NCI-H1417 (cell line): ENCODE measurements around the gene TMEM190.

ENCODE experiments used
- DNase-seq, 3 experiments: peaks; one replicate each; lab custom pipeline; 2025; lab: John Stamatoyannopoulos, UW

The TMEM190 gene

DNA sequence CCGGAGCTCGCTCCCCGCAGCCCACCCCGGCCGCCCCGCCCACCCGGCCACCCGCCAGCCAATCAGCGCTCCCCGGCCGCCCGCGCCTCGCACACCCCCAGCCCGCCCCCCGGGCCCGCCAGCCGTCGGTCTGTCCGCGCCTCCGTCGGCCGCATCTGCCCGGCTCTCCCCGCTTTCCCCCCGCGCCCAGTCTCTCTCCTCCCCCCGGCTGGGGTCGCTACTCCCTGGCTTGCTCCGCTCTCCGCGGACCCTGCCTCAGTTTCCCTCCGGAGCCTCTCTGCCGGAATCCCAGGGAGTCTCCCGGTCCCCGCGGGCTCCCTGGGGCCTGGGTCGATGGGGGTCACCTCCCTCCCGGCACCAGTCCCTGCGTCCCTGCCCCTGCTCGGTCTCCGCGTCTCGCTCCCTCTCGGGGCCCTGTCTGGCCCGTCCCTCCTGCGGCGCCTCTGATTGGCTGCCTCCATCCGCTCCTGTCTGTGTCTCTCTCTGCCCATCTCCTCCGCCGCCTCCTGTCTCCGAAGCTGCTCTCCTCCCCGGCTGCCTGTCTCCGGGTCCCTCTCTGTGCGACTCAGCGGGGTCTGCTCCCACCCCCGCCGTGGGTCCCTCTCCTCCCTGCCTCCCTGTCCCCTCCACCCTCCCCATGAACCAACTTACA, 6.8 kb upstream of the TMEM190 start:
- DNase-seq: peak in 2 of 3 experiments; percentile 59 to 66

DNA sequence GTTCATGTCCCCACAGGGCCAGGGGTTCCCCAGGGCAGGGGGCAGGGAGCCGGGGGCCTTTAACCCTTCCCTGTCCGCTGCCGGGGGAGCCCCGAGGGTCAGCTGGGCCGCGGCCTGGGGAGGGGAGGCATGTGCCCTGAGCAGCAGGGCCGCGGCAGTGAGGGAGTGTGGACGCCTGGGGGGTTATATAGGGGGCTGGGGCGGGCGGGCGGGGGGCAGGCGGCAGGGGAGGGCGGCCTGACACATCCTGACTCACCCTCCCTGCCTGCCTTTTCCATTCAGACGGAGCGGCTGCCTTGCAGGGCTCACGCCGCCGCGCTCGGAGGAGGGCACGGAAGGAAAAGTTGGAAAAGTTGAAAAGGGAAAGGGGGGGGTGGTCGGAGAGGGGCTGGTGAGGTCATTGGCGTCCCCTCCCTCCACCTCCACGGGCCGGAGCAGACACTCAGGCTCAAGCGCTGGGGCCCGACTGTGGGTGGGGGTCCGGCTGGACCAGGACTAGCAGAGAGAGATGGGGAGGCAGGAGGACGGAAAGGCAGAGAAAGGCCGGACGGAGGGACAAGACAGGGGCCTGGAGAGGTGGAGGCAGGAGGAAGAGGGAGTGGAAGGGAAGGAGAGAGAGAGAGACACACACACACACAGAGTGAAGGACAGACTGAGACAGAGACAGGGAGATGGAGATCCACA, 6.2 kb upstream of the TMEM190 start, which contains the start of gene IL11:
TSS of gene IL11 (minus strand) at position 159 of the 684 bp plus-strand sequence. CDS start at position 6, 153 bp downstream.
- no peak for DNase-seq

DNA sequence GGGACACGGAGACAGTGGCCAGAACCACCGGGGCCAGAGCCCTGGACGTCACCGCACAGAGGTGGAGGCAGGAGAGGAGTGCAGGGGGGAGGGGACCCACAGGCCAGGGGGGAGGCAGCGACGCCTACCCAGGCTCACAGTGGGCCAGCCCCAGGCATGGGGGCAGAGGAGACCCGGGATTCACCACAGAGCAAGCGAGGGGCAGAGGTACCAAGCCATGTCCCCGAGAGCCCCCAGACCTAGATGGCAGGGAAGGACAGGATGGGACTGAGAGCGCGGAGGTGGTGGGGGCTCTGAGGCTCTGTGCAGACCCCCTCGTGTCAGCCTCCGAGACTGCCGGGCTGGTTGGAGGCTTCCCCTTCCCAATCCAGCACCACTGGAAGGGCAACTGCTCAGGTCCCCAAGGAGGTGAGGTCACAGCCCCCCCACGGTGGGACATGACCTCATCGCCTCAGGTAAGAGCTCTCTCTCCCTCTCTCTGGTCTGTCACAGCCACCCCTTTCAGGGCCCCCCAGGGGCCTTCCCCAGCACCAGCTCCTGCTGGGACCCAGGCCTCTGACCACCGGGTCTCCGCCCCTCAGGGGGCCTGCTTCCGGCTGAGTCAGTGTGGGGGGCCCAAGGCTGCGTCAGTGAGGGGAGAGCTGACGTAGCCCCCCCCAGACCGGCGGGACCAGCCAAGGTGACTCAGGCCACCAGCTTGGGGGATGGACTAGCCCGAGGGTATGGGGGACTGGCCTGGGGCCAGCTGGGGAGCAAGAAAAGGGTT, 4.1 kb upstream of the TMEM190 start:
- DNase-seq: no peak

DNA sequence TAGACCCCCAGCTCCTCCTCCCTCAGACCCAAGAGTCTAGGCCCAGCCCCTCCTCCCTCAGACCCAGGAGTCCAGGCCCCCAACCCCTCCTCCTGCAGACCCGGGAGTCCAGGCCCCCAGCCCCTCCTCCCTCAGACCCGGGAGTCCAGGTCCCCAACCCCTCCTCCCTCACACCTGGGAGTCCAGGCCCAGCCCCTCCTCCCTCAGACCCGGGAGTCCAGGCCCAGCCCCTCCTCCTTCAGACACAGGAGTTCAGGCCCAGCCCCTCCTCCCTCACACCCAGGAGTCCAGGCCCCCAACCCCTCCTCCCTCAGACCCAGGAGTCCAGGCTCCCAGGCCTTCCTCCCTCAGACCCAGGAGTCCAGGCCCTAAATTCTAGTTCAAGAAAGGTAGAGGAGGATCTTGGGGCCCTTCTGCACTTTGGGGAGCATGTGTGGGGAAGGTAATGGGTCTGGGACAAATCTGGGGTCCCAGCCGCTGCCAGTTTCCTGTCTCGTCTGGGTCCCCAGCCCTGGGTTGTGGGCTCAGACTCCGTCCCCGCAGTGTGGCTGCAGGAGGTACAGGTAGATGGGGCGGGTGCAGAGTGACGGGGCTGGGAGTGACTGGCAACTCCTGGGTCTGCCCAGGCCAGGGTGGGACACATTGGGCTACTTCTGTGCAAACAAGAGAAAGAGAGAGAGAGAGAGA, 3.2 kb upstream of the TMEM190 start:
- no peak for DNase-seq

DNA sequence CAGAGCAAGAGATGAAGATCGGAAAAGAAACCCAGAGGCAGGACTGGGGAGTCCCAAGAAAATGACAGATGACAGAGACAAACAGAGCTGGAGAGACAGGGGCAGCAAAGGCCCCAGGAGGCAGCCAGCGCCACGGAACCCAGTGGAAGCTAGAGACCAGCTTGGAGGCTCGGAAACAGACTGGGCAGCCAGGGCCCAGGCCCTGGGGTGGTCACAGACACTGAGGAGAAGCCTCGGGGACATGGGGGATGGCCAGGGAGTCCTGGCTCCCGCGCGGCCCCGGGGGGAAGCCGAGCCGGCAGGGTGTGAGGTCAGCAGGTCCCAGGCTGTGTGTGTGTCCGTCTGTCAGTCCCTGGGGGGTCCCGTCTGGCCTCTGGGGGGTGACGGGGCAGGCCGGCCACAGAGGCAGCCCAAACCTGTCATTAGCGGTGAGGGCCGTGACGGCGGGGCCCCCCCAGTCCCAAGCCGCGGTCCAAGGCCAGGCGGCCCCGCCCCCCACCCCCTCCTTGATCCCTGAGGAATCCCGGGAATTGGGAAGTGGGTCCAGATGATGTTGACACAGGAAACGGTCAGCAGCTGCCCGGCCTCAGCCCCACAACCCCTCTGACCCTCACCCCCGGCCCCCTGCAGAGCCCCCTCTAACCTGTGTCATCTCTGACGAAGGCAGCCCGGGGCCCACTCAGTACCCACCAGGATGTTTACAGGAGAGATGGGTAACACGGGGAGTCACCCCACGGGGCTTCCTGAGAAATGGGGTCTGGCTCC, 2.5 kb upstream of the TMEM190 start:
- no peak for DNase-seq

DNA sequence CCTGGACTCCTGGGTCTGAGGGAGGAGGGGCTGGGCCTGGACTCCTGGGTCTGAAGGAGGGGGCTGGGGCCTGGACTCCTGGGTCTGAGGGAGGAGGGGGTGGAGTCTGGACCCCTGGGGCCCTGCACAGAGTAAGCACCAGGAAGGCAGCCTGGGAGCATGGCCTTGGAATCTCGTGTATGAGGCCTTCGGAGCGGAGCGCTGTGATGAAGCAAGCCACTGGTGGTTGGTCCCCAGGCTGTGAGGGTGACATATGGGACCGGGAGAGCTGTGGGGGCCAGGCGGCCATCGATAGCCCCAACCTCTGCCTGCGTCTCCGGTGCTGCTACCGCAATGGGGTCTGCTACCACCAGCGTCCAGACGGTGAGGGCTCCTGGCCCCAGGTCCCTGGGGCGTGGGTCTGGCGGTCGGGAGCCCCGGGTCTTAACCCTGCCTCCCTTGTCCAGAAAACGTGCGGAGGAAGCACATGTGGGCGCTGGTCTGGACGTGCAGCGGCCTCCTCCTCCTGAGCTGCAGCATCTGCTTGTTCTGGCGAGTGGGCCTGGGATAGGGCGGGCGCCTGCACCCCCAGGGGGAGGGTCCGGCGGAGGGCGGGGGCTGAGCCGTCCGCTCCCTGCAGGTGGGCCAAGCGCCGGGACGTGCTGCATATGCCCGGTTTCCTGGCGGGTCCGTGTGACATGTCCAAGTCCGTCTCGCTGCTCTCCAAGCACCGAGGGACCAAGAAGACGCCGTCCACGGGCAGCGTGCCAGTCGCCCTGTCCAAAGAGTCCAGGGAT, 918 bp downstream of the TMEM190 start:
- DNase-seq: no peak

DNA sequence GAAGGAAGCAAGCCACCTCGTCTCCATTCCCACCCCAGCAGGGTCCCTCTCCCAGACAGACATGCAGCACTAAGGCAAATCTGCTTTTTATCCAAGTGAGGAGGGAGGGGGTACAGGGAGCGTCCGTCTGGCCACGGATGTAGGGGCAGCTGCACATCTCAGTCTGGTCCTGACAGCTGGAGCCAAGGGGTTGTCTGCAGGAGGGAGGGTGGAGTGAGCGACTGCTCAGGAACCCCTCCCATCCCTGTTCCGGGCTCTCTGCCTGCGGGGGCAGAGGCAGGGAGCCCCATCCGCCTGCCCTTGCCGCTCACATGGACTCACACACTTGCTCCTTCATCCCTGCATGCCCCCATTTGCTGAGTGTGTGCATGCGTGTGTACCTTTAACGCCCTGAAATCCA, 2.5 kb downstream of the TMEM190 start:
- DNase-seq: no peak

DNA sequence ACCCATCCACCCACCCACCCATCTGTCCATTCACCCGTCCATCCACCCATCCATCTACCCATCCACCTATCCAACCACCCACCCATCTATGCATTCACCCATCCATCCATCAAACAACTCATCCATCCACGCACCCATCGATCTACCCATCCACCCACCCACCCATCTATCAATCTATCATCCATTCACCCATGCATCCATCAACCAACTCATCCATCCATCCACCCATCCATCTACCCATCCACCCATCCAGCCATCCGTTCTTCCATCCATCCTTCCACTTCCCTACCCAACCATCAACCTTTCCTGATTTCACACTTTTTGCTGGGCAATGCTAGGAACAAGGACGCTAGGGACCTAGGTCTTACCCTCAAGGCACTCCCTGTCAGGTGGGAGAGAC, 5.4 kb downstream of the TMEM190 start:
- DNase-seq: no peak

DNA sequence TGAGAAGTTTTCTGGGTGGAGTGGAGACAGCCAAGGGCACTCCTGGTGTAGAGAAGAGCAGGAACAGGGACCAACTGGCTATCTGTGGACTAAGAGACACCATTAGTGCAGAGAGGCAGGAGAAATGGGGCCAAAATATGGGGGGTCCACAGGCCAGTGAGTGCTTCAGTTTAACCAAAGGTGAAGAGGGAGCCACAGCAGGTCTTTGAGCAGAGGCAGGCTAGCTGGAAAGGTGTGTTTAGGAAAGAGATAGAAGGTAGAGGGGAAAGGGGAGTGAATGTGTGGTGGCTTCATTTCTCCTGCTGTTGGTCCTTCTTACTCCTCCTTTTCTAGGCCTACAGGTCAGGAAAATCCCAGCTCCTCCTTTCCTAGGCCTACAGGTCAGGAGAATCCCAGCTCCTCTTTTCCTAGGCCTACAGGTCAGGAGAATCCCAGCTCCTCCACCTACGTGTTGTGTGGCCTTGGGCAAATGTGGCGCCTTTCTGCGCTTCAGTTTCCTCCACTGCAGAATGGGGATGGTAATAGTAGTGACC, 6.0 kb downstream of the TMEM190 start:
- DNase-seq: no peak

DNA sequence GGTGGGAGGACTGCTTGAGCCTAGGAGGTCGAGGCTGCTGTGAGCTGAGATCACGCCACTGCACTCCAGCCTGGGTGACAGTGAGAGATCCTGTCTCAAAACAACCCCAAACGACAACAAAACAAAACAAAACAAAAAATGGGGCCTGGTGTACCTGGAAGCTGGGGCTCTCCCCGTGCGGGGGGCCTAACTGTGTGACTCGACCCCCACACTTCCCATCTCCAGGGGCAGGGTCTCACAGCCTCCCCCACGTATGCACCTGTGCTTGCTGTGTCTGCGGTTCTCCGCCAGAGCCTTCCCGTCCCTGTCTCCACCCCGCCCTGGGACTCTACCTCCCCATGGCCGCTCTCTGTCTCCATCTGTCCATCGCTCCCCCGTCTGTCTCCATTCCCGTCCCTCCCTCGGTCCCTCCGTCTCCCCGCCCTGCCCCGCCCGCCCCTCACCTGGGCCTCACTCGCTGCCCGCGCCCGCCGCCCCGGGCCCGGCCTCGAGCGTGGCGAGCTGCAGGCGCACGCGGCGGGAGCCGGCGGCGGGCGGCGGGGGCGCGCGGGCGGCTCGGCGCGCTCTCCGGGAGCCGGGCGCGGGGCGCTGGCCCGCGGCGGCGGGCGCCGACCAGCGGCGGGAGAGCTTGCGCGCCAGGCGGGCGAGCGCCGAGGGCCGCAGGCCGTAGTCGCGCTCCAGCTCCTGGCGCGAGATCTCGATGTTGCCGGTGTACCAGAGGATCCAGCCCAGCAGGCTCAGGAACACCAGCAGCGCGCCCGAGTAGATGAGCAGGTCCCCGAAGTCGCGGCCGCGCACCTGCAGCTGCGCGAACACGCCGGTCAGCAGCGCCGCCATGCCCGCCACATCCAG, 6.9 kb downstream of the TMEM190 start:
- DNase-seq: peak; percentile 68 to 75 (median 74)

DNA sequence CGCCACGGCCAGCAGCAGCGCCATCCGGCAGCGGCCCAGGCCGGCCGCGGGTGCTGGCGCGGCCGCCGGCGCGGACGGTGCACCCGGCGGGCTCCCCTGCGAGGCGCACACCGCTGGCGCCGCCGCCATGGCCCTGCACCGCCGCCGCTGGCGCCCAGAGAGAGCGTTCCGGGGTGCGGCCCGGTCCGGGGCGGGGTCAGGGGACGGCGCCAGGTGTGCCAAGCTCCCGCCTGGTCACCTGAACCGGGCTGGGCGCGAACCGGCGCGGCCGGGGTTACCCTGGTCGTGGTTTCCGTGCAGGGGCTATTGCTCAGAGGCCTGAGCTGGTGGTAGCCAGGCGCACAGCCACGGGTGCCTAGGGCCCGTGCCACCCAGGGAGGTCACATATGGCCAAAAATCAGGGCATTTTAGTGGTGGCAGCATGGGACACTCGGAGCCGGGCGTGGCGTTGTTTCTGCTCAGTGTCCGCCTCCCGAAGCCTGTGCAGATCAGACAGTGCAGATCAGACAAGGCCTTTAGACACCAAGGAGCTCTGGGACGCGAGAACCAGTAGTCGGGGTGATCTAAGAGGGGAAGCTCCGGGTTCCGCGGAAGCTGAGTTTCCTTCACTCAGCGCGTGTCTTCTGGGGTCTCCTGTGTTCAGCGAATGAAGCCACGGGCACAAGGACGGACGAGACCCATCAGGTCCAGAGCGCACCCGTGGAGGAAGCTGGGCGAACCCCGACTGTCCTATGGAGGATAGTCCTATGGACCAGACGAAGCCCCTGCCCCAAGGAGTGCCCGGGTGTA, 7.7 kb downstream of the TMEM190 start, which contains the start of gene TMEM238:
TSS of gene TMEM238 (minus strand) at position 162 of the 789 bp plus-strand sequence. CDS start at position 129, 33 bp downstream.
- DNase-seq: peak; percentile 65 to 74 (median 68)

DNA sequence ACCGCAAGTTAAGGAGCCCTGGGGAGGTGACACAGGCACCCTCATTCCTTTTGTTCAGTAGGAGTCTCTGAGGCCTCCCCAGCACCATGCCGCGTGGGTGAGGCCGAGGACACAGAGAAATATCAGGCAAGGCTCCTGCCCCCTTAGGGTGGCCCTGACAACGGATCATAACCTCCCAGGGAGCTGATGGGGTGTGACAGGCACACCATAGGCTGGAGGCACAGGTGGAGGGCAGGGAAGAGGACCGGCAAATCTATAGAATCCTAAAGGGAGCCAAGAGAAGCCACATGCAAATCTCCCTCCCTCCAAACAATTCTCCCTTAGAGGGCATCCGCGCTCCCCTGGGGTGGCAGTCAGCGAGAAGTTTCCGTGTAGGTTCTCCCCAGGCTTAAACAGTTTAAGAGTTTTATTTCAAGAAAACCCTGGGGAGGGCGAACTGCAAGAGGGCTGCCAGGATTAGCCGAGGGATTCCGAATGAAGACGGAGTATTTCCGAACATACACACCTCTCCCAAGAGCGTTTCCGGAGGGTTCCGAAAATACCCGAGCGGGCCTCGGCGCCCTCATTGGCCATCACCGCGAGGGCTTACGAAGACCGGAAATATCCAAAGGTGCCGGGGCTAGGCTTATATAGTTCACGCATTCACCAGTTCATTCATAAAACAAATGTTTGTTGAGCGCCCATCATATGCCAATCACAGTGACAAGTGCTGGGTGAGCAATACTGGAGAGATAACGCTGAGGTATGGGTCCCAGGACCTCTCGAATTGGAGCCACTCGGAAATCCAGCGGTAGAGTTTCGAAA, 8.5 kb downstream of the TMEM190 start:
- DNase-seq: peak; percentile 98 to 99 (median 98)

DNA sequence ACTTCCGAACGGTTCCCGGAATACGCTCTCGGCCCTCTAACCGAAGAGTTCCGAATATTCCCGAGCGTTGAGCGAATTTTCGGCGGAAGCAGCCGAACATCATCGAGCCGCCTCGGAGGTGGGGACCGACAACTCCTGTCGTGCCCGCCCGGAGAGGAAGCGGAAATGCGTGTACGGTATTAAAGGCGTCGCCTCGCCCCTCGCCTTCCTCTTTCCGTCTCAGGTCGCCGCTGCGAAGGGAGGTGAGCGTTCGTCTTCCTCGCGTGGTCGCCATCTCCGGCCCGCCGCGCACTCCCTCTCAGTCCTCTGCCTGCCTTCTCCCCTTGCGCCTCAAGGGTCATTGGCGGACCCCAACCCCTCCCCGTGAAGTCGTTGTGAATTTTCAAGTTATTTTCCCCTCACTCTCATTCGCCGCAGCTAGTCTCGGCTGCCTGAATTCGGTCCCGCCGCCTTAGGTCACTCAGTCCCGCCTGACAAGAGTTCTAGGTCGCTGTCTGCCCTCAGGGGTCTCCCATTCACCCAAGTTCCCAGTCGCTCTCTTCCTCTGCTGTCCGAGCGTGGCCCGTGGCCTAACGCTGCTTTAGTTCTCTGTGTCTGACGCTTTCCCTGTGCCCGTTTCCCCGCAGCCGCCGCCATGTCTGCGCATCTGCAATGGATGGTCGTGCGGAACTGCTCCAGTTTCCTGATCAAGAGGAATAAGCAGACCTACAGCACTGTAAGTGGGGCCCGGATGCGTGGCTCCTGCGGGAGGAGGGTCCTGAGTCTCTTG, 9.3 kb downstream of the TMEM190 start, which contains the start of gene RPL28:
TSS of gene RPL28 (plus strand) at position 209 of the 769 bp plus-strand sequence. CDS start at position 635, 426 bp downstream.
- peak; percentile 98 to 100 (median 99) for DNase-seq

DNA sequence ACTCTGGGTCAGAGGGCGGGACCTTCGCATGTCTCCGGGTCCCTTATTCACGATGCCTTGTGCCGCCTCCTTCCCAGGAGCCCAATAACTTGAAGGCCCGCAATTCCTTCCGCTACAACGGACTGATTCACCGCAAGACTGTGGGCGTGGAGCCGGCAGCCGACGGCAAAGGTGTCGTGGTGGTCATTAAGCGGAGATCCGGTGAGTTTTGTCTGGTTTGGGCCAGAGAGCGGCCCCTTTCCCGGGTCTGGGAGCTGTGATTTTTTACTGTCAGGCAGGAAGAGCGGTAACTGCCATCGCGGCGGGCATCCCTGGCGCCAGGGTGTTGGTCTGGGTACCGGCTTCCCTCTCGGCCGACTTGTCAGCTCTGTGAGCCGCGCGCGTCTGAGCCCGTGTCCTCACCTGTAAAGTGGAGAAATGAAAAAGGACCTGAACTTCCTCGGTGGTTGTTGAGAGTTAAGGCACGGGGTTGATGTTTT, 9.9 kb downstream of the TMEM190 start:
- DNase-seq: no peak

DNA sequence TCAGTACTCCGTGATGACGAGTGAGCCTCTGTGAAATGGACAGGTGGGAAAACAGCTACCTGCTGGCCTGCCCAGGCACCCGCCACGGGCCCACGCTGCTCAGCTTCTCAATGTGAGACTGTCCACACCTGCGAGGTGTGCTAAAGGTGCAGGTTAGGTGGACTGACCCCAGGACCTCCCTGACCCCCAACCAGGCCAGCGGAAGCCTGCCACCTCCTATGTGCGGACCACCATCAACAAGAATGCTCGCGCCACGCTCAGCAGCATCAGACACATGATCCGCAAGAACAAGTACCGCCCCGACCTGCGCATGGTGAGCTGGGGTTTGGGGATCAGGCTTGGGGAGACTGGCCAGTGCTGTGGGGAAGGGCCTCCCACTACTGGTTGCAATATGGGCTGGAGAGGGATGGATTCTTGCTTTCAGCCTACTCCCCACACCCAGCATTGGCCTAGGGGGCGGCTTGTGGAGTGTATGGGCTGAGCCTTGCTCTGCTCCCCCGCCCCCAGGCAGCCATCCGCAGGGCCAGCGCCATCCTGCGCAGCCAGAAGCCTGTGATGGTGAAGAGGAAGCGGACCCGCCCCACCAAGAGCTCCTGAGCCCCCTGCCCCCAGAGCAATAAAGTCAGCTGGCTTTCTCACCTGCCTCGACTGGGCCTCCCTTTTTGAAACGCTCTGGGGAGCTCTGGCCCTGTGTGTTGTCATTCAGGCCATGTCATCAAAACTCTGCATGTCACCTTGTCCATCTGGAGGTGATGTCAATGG, 11.3 kb downstream of the TMEM190 start:
- no peak for DNase-seq
